Endothelial cell of umbilical vein (primary cell): ENCODE measurements around the gene ZFYVE9. TPM values are rescaled to one million over a fixed set of nuclear protein-coding genes. Genes with fewer than 3 reads are reported as not detected.

Experiments
- BruUV-seq: library from RNA; stranded (reverse); fragments of 400-500 nt; replicated peaks from 2 replicates; lab custom pipeline; 2021; lab: Mats Ljungman, UMichigan
- CTCF ChIA-PET: fragments of 300-600, 350-600 bp; sonication (Branson Sonifier 250); formaldehyde crosslinking; loops from one replicate; lab custom pipeline; 2021; ENCODE audit warnings: antibody characterized with exemption, inconsistent platforms; lab: Charles Lee
- POLR2A ChIA-PET: fragments of 300-600, 350-600 bp; sonication (Branson Sonifier 250); formaldehyde crosslinking; loops from one replicate; lab custom pipeline; 2021; ENCODE audit warnings: antibody characterized with exemption, inconsistent platforms; lab: Charles Lee
- DNase-seq: peaks from one replicate; pipeline ENCODE4 v3.0.0-alpha.2; 2011; ENCODE audit warnings: low read depth, low spot score
- FAIRE-seq: peaks from 2 replicates; lab custom pipeline; 2011; peaks lifted over from hg19 to GRCh38; lab: Jason Lieb, UNC
- H2AFZ ChIP-seq: 2 replicates; pipeline ENCODE4 v1.6.0; 2012; ENCODE audit warnings: low read depth, low read length, control low read depth, inconsistent platforms
- H3K27ac ChIP-seq: 2 replicates; pipeline ENCODE4 v1.5.1; 2011; ENCODE audit warnings: low read depth, mild to moderate bottlenecking, control low read depth, low read length, moderate library complexity; ENCODE audit not compliant: insufficient read depth
- H3K27me3 ChIP-seq, 2 experiments: 2 replicates each; pipeline versions ENCODE4 v1.6.0 to v1.6.1; 2011; ENCODE audit warnings: low read length in 2 of 2, mixed read lengths in 1 of 2; ENCODE audit not compliant: control insufficient read depth in 2 of 2, insufficient read depth in 2 of 2
- H3K36me3 ChIP-seq, 2 experiments: 2 replicates in 1 of 2; 3 replicates in 1 of 2; pipeline ENCODE4 v1.5.1; 2011; ENCODE audit warnings: low read length in 2 of 2, mild to moderate bottlenecking in 1 of 2, moderate library complexity in 1 of 2; ENCODE audit not compliant: control insufficient read depth in 2 of 2, insufficient read depth in 2 of 2; ENCODE audit errors: extremely low read depth in 1 of 2
- H3K4me1 ChIP-seq: 3 replicates; pipeline ENCODE4 v1.5.1; 2011; ENCODE audit warnings: mild to moderate bottlenecking, low read length; ENCODE audit not compliant: control insufficient read depth, insufficient read depth; ENCODE audit errors: extremely low read depth
- H3K4me2 ChIP-seq: 2 replicates; pipeline ENCODE4 v1.6.1; 2011; ENCODE audit warnings: low read length, control low read depth, mixed read lengths; ENCODE audit not compliant: insufficient read depth
- H3K4me3 ChIP-seq, 3 experiments: fragments of 200-600 bp in 1 of 3; sonication (generic), shearing (Covaris generic) in 1 of 3; replicated peaks in 1 of 3; 2 replicates each; pipeline ENCODE4 v1.5.1; 2011 to 2016; ENCODE audit warnings: control low read depth in 3 of 3, low read length in 3 of 3, mild to moderate bottlenecking in 2 of 3, inconsistent platforms in 1 of 3, low read depth in 1 of 3, moderate library complexity in 1 of 3; ENCODE audit not compliant: insufficient read depth in 1 of 3
- H3K79me2 ChIP-seq: 2 replicates; pipeline ENCODE4 v1.6.0; 2012; ENCODE audit warnings: low read length, inconsistent platforms; ENCODE audit not compliant: control insufficient read depth, insufficient read depth
- H3K9ac ChIP-seq: replicated peaks from 2 replicates; pipeline ENCODE3; 2011; ENCODE audit warnings: low read length, control low read depth; ENCODE audit not compliant: insufficient read depth; ENCODE audit errors: extremely low read depth
- H3K9me1 ChIP-seq: replicated peaks from 3 replicates; pipeline ENCODE4 v1.6.0; 2011; ENCODE audit warnings: mild to moderate bottlenecking, low read length; ENCODE audit not compliant: control insufficient read depth, insufficient read depth; ENCODE audit errors: extremely low read depth
- H3K9me3 ChIP-seq: replicated peaks from 2 replicates; pipeline ENCODE4 v1.5.1; 2012; ENCODE audit warnings: low read length, inconsistent platforms; ENCODE audit not compliant: control insufficient read depth, insufficient read depth
- H4K20me1 ChIP-seq: replicated peaks from 2 replicates; pipeline ENCODE3; 2011; ENCODE audit warnings: mild to moderate bottlenecking, low read length; ENCODE audit not compliant: control insufficient read depth, insufficient read depth; ENCODE audit errors: extremely low read depth
- CTCF ChIP-seq, 2 donors: IDR thresholded peaks; 1 replicate in 1 of 2; 2 replicates in 1 of 2; pipeline ENCODE4 v1.5.1; 2011; ENCODE audit warnings: low read length in 2 of 2, mild to moderate bottlenecking in 2 of 2, moderate library complexity in 2 of 2, control low read depth in 1 of 2, inconsistent platforms in 1 of 2, low read depth in 1 of 2; ENCODE audit not compliant: insufficient read depth in 1 of 2; ENCODE audit errors: extremely low read depth in 1 of 2
- EZH2 ChIP-seq: IDR thresholded peaks from 2 replicates; pipeline ENCODE4 v1.6.1; 2012; ENCODE audit warnings: borderline replicate concordance, low read depth, mild to moderate bottlenecking, moderate library complexity, low read length, inconsistent platforms; ENCODE audit not compliant: severe bottlenecking
- FOS ChIP-seq: IDR thresholded peaks from 2 replicates; pipeline ENCODE4 v1.6.1; 2011; ENCODE audit warnings: mild to moderate bottlenecking, low read length, moderate library complexity, borderline replicate concordance; ENCODE audit not compliant: insufficient read depth
- GATA2 ChIP-seq: IDR thresholded peaks from 2 replicates; pipeline ENCODE4 v1.7.0; 2011; ENCODE audit warnings: low read depth, mild to moderate bottlenecking, moderate library complexity, mixed read lengths, low read length; ENCODE audit not compliant: insufficient read length, insufficient read depth
- JUN ChIP-seq: IDR thresholded peaks from 2 replicates; pipeline ENCODE4 v1.6.1; 2011; ENCODE audit warnings: borderline replicate concordance, low read depth; ENCODE audit not compliant: insufficient read length, insufficient read depth
- MAX ChIP-seq: IDR thresholded peaks from 2 replicates; pipeline ENCODE4 v1.6.1; 2011; ENCODE audit not compliant: insufficient read depth, insufficient read length
- MYC ChIP-seq: IDR thresholded peaks from one replicate; pipeline ENCODE4 v1.6.1; 2011; ENCODE audit warnings: mild to moderate bottlenecking, low read depth, low read length
- POLR2A ChIP-seq: IDR thresholded peaks from 2 replicates; pipeline ENCODE4 v1.6.1; 2012; ENCODE audit warnings: low read depth, mild to moderate bottlenecking, control low read depth, low read length
- POLR2AphosphoS5 ChIP-seq: IDR thresholded peaks from 2 replicates; pipeline ENCODE4 v1.6.1; 2012; ENCODE audit warnings: low read depth, mild to moderate bottlenecking, control low read depth, low read length, moderate library complexity; ENCODE audit not compliant: insufficient read depth
- dilution Hi-C: fragments of 300-500 bp; cut with MboI; formaldehyde crosslinking; loops from one replicate; pipeline ENCODE4 v1.15.0; 2019; ENCODE audit warnings: low sequenced_read_pairs; ENCODE audit not compliant: extremely low pct_ligation_motif_present
- intact Hi-C: fragments of 100-400 bp; cut with micrococcal nuclease; formaldehyde crosslinking; loops from one replicate; pipeline ENCODE4 v1.10.0; 2022
- polyA plus RNA-seq, 4 experiments: library from polyadenylated mRNA; depleted of rRNA in 3 of 4; stranded (reverse) in 3 of 4; unstranded in 1 of 4; fragments of >200 nt; gene quantifications; 2 replicates each; pipeline versions ENCODE4 v1.2.1 to v1.2.3, GENCODE V29; 2011 to 2012; ENCODE audit warnings: missing spikeins in 1 of 4
- total RNA-seq: library from RNA; stranded (reverse); gene quantifications from 2 replicates; pipeline ENCODE4 v1.2.3, GENCODE V29; 2021

The ZFYVE9 gene
- total and polyA plus RNA-seq, 2 donors (not counting 3 experiments of a cell fraction or from before 2014, with no cell fraction given), result 4.1 to 16.8 TPM

- H3K9me3 ChIP-seq, result no peaks in the 10 kb centered on the region
- no peaks in the 10 kb centered on the region for H3K27me3 ChIP-seq
- no TSS peak for BruUV-seq
- CTCF ChIA-PET, result no interaction called here
- dilution Hi-C loops (no loop called here), intact Hi-C loops (no loop called here)
- TF ChIP-seq MYC, result no peak
- no peaks in the 10 kb centered on the region for H3K36me3 ChIP-seq
- H3K9ac ChIP-seq, result no peak overlapping the region
- H3K9me1 ChIP-seq, result no peaks in the 10 kb centered on the region
- no peaks in the 10 kb centered on the region for H3K79me2 ChIP-seq
- peaks cover 16% of the 10 kb centered on the region for H3K4me1 ChIP-seq
- DNase-seq (no peak), FAIRE-seq (no peak)
- POLR2A ChIA-PET, result no interaction called here
- no peak overlapping the region for H3K4me2 ChIP-seq
- H3K27ac ChIP-seq, result no peak overlapping the region
- H3K4me3 ChIP-seq, result no peak overlapping the region
- H2AFZ ChIP-seq, result no peak overlapping the region
- no peaks in the 10 kb centered on the region for H4K20me1 ChIP-seq
Observed at GRCh38 chr1:52264530-52265115, 122.7 kb downstream of the ZFYVE9 start.

GRCh38 chr1:52266507-52266906, 124.6 kb downstream of the ZFYVE9 start:
- CTCF ChIA-PET, result interaction anchor here (0.7 to 1.4 kb wide), 2 partner anchors 21 to 67 kb away, joined by 3 to 5 read pairs; no protein-coding TSS in a partner anchor
- H3K9me3 ChIP-seq, result no peaks in the 10 kb centered on the region
- dilution Hi-C loops, result no loop called here
- FAIRE-seq, result no peak
- TF ChIP-seq MAX (no peak), CTCF (IDR thresholded peaks at IDR 0.05; ENCODE audit: extremely low read depth in 1 of 2, insufficient read depth in 1 of 2, low read depth in 1 of 2, low read length in 2 of 2) (no peak), JUN (no peak), FOS (no peak), POLR2AphosphoS5 (no peak), MYC (no peak), EZH2 (no peak), POLR2A (no peak), GATA2 (no peak)
- H3K9me1 ChIP-seq, result no peaks in the 10 kb centered on the region
- no peak overlapping the region for H3K27ac ChIP-seq
- H4K20me1 ChIP-seq, result no peaks in the 10 kb centered on the region
- no peak for DNase-seq
- H3K79me2 ChIP-seq, result no peaks in the 10 kb centered on the region
- H3K4me2 ChIP-seq, result no peak overlapping the region
- no peak overlapping the region for H3K9ac ChIP-seq
- POLR2A ChIA-PET, result no interaction called here
- intact Hi-C loops, result no loop called here
- no peak overlapping the region for H2AFZ ChIP-seq
- no TSS peak for BruUV-seq
- H3K4me1 ChIP-seq, result peaks cover 16% of the 10 kb centered on the region
- H3K36me3 ChIP-seq, result no peaks in the 10 kb centered on the region
- no peak overlapping the region for H3K4me3 ChIP-seq
- H3K27me3 ChIP-seq, result no peaks in the 10 kb centered on the region
